Stimulated activated CD8-positive, alpha-beta memory T cell treated with anti-CD3 and anti-CD28 coated beads, Interleukin-12 subunit alpha, Interleukin-12 subunit beta, amount 100 ng/mL, for 4 hours (primary cell): ENCODE results near the gene DDB1.

Experiments
- DNase-seq: peaks from one replicate; pipeline ENCODE4 v3.0.0-alpha.2; 2020; ENCODE audit warnings: low read depth

Gene DDB1

GRCh38 chr11:61335355-61335710 is 2.4 kb upstream of the DDB1 start:
- DNase-seq, result no peak

DNA sequence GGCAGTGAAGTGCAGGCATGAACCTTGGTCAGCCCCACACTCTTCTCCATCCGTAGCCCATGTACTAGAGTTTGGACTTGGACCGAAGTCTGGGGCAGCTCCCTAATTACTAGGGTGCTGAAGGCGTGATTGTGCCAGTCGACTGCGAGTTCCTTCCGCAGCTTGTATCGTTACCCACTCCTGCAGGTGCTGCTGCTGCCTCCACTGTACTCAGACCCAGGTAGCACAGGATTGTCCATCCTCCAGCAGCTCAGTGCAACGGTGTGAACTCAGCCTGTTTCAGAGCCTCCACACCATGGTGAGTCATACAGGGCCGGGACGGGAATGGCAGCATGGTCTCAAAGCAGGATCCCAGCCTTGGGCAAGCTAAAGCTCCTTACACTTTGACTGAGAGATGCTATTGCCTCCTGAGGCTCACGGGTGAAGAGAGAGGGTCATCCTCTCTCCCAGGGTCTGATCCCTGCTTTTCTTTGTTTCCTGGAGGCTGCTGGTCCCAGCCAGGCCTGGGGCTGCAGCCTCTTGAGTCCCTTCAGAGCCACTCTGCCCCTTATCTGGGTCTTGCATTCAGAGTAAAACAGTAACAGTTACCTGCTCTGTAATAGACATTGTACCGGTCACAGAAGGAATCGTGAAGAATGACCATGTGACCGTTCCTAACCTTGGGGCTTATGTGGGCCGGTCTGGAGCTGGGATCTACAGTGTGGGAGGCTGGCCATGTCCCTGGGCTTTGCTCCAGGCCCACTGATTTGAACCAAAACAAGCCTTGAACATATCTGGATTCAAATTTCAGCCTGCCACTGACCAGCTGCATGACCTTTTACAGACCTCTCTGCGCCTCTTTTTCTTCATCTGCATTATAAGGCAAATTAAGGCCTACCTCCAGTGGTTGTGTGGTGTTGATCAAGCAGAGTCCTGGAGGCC is 1.8 kb upstream of the DDB1 start:
- no peak for DNase-seq

- no peak for DNase-seq
Measured at GRCh38 chr11:61333550-61334433, 887 bp upstream of the DDB1 start.

- no peak for DNase-seq
Measured at GRCh38 chr11:61332281-61332796, 566 bp downstream of the DDB1 start.

DNA sequence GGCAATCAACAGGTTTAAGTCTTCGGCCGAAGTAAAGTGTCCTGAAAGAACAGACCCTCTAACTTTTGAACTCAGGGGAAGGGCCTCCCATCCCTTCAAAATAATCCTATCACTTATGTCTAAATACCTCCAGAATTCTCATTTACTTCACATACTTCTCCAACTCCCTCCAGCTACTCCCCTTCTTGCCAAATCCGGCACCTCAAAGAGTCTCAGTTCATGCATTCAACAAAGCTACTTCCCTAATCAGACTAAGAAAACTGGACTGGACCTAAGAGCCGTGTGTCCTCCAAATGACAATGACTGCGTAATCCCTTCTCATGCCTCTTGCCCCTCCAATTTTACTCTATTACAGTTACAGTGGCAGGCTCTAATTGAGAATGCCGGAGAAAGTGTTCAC is 1.3 kb downstream of the DDB1 start:
- no peak for DNase-seq

DNA sequence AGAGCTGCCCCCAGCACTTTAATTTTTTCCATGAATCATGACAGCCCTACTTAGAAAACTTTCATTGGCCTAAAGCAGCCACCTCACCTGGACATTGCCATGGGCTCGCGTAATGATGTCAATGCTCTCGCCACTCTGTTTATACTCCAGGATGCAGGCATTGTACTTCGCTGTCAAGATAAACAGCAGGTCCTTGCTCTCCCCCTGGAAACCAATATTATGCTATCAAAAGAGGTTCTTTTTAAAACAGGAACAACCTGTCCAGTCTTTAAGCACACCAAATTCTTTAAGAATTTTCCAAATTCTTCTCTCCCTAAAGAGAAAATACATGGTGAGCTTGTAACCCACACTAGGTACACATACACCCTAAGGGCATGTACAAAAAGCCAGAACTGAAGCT is 3.0 kb downstream of the DDB1 start:
- no peak for DNase-seq

GRCh38 chr11:61328351-61328750 is 4.6 kb downstream of the DDB1 start:
- DNase-seq, result no peak

DNA sequence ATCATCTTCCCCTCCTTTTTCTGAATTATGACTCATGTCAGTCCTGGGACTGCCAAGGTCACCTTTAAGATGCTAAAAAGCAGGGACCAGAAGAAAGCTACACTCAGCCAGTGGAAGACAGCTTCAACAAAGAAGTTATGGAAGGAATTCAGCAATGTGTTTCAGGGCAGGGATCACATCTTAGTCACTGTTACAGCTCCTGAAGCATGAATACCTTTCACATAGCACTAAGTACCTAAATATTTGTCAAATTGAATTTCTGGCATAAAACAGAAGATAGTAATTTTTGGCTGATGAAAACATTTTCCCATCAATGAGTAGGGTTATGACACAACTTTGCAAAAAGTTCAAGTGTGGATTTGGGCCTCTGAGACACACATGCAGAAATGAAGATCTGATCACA is 5.2 kb downstream of the DDB1 start:
- DNase-seq, result no peak

- no peak for DNase-seq
Measured at GRCh38 chr11:61325649-61326414, 7.1 kb downstream of the DDB1 start.

DNA sequence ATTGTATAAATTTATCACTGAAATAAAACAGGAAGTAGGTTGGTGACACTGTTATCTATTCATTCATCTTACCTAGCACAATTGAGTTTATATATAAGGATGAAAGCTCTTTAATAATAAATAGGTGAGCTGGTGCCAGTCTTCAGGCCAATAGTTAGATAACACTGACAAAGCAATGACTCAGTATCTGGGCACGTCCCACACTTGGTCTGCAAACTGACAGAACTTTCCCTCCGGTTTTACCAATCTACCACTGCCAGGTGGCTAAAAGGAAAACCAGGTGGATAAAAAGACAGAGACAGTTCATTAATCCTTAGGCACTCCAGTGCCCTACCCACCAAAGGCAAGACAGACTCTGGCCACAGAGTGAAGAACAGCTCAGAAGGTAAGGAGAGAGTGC is 17.6 kb downstream of the DDB1 start:
- no peak for DNase-seq

GRCh38 chr11:61310749-61311148 is 22.2 kb downstream of the DDB1 start:
- DNase-seq, result no peak

- no peak for DNase-seq
Measured at GRCh38 chr11:61309739-61310138, 23.2 kb downstream of the DDB1 start.

- no peak for DNase-seq
Measured at GRCh38 chr11:61309141-61309540, 23.8 kb downstream of the DDB1 start.

DNA sequence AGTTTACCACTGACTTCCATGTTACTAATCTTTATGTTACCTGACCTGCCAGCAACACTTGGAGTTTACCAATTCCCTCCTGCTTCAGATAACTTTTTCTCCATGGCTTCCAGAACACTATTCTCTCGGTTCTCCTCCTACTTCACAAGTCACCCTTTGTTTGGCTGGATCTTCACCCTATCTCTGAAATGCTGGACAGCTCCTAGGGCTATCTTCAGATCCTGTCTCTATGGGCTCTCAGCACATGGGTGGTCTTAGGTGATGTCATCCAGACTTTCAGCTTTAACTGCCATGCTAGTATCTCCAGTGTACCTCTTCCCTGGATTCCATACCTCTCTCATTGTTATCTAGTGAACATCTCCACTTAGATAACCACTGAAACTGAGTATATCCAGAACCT is 25.6 kb downstream of the DDB1 start:
- no peak for DNase-seq

- no peak for DNase-seq
Measured at GRCh38 chr11:61306221-61306620, 26.7 kb downstream of the DDB1 start.

DNA sequence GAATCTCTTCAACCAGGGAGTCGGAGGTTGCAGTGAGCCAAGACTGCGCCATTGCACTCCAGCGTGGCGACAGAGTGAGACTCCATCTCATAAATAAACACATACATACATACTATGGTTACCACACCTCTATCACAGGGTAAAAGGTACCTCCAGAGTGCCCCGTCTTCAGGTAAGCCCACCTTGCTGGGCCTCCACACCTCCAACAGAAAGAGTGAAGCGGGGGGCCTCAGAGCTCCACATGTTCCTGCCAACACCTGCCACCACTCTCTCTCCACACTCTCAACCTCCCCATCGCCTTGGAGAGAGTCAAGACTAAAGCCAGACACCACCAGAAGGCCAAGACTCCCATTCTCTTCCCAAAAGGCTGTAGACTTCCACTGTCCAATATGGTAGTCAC is 27.5 kb downstream of the DDB1 start:
- DNase-seq, result no peak

- DNase-seq, result no peak
Measured at GRCh38 chr11:61303725-61304124, 29.2 kb downstream of the DDB1 start.

DNA sequence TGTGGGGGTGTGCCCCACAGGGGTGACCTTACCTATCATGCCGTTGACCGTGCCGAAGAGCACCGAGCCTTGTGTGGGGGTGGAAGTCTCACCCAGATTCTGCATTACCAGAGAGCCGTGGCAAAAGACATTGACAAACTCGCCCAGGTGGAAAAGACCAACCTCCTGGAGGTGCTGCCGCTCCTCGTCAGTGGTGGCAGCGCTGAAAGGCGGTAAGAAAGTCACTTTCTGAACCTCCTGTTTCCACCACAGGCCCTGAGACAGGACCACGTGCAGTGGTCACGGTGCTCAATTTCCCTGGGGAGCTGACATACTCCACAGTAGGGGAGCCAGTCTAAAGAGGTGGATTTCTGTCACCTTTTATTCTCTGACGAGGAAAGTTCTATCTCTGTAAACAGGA is 30.4 kb downstream of the DDB1 start:
- DNase-seq, result no peak

DNA sequence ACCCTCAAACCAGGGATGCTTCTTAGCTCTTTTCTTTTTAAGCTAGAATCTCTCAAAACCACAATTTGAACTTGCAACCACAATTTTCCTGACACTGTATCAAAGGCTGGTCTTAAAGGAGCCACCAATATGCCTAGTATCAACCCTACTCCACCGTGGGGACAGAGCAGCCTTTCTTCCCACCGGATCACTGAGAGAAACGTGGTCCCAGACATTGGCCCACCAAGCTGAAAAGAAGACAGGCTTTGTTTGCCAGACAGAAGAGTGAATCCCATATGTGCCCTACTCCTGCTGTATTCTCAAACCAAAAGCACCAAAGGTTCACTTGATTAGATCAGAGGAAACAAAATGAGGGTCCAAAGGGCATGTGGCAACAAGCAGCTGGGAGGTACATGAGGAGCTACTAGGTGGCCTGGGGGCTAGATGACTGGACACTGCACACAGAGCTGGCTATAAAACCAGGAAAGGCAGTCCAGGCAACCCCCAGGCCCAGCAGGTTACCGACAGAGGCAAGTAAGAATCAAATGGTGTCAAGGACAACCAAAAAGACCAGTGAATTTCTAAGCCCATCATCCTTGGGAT is 34.2 kb downstream of the DDB1 start:
- DNase-seq, result no peak

DNA sequence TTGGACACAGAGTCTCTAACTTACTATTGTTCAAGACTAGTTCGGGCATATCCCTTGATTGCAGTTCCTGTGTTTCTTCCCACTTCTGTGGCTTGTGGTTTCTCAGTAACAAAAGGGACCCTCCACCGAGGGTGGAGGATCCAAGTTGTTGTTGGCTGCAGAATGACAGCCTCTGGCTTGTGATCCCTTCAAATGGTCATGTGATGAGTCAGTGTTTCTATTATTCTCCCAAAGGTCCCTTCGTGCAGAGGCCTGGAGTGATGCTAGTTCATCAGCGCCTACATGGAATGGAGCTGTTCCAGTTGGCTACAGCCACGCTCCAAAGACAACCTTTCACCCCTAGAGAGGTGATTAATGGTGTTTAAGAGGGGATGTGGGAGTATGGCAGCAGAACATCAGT is 35.2 kb downstream of the DDB1 start:
- DNase-seq, result no peak

GRCh38 chr11:61297341-61297740 is 35.6 kb downstream of the DDB1 start:
- no peak for DNase-seq

- no peak for DNase-seq
Measured at GRCh38 chr11:61295596-61295926, 37.3 kb downstream of the DDB1 start.
